C4-2B (cell line): ENCODE data around the gene RPF1.

Experiments used
- ZFX ChIP-seq: fragments of 450-650 bp; IDR thresholded peaks from 2 replicates; pipeline ENCODE4 v1.6.1; 2017
- TF ChIP-seq, protein P1 (sequence below): fragments of 450-650 bp; conservative IDR thresholded peaks from 2 replicates; pipeline ENCODE4 v1.5.1; 2017; ENCODE audit warnings: mild to moderate bottlenecking

DNA sequence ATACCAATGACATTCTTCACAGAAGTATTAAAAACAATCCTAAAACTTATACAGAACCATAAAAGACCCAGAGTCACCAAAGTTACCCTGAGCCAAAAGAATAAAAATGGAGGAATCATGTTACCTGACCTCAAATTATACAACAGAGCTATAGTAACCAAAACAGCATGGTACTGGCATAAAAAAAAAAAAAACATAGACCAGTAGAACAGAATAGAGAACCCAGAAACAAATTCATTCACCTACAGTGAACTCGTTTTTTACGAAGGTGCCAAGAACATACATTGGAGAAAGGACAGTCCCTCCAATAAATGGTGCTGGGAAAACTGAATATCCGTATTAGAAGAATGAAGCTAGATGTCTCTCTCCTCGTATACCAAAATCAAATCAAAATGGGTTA is 30.0 kb downstream of the RPF1 start:
- TF ChIP-seq, protein P1, sequence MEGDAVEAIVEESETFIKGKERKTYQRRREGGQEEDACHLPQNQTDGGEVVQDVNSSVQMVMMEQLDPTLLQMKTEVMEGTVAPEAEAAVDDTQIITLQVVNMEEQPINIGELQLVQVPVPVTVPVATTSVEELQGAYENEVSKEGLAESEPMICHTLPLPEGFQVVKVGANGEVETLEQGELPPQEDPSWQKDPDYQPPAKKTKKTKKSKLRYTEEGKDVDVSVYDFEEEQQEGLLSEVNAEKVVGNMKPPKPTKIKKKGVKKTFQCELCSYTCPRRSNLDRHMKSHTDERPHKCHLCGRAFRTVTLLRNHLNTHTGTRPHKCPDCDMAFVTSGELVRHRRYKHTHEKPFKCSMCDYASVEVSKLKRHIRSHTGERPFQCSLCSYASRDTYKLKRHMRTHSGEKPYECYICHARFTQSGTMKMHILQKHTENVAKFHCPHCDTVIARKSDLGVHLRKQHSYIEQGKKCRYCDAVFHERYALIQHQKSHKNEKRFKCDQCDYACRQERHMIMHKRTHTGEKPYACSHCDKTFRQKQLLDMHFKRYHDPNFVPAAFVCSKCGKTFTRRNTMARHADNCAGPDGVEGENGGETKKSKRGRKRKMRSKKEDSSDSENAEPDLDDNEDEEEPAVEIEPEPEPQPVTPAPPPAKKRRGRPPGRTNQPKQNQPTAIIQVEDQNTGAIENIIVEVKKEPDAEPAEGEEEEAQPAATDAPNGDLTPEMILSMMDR, result no peak
- TF ChIP-seq ZFX, result no peak
